Daoy (cell line): ENCODE data around the gene PRKAR2B. TPM values are rescaled to one million over a fixed set of nuclear protein-coding genes. Genes with fewer than 3 reads are reported as not detected.
"Not testable (repeated sequence)": the region's sequence is repeated elsewhere in the genome, so short reads cannot be mapped to it uniquely, and the experiment has no call there.

Source experiments
- DNase-seq: peaks from one replicate; pipeline ENCODE4 v3.0.0-alpha.2; 2015; ENCODE audit warnings: low read depth
- total RNA-seq: library from RNA; depleted of rRNA; stranded (reverse); fragments of >200 nt; shearing (Covaris generic); gene quantifications from 2 replicates; pipeline ENCODE4 v1.2.3, GENCODE V29; 2014

PRKAR2B gene
- total RNA-seq, 1 experiment from 2014 or later, result 12.3 TPM

- peak; percentile 28 for DNase-seq
These were observed 73.8 kb downstream of the PRKAR2B start for GRCh38 chr7:107118109-107118900.

GRCh38 chr7:107119376-107120105, 75.0 kb downstream of the PRKAR2B start:
- DNase-seq, result no peak

GRCh38 chr7:107122486-107122911, 78.0 kb downstream of the PRKAR2B start:
- DNase-seq, result no peak

- DNase-seq, result no peak
These were observed 78.9 kb downstream of the PRKAR2B start for GRCh38 chr7:107123392-107123791.

- no peak for DNase-seq
These were observed 81.0 kb downstream of the PRKAR2B start for GRCh38 chr7:107125475-107125874.

GRCh38 chr7:107128217-107128616, 83.7 kb downstream of the PRKAR2B start:
- DNase-seq, result no peak

GRCh38 chr7:107128748-107129147, 84.2 kb downstream of the PRKAR2B start:
- no peak for DNase-seq

GRCh38 chr7:107130487-107131220, 86.1 kb downstream of the PRKAR2B start:
- DNase-seq, result no peak

- no peak for DNase-seq
These were observed 88.9 kb downstream of the PRKAR2B start for GRCh38 chr7:107133396-107133795.

- DNase-seq, result no peak
These were observed 94.4 kb downstream of the PRKAR2B start for GRCh38 chr7:107138696-107139420.

- not testable (repeated sequence) for DNase-seq
These were observed 99.4 kb downstream of the PRKAR2B start for GRCh38 chr7:107143875-107144274.

GRCh38 chr7:107145067-107145838, 100.7 kb downstream of the PRKAR2B start:
- DNase-seq, result no peak

- DNase-seq, result peak; percentile 58
These were observed 103.2 kb downstream of the PRKAR2B start for GRCh38 chr7:107147464-107148393.

GRCh38 chr7:107148721-107149120, 104.2 kb downstream of the PRKAR2B start:
- DNase-seq, result no peak

GRCh38 chr7:107149863-107150262, 105.4 kb downstream of the PRKAR2B start:
- DNase-seq, result no peak

- DNase-seq, result peak; percentile 67
These were observed 106.0 kb downstream of the PRKAR2B start for GRCh38 chr7:107150375-107151073.

GRCh38 chr7:107151538-107151937, 107.0 kb downstream of the PRKAR2B start:
- DNase-seq, result no peak

- DNase-seq, result peak; percentile 49
These were observed 107.5 kb downstream of the PRKAR2B start for GRCh38 chr7:107152011-107152410.

- no peak for DNase-seq
These were observed 110.3 kb downstream of the PRKAR2B start for GRCh38 chr7:107154826-107155225.
